Lung (tissue), 12 donors: Measurements from ENCODE around the gene LSS. TPM values are rescaled to one million over a fixed set of nuclear protein-coding genes. Genes with fewer than 3 reads are reported as not detected.
A peak's percentile ranks its signal among the peaks of the same experiment; 100 is the strongest.

Experiments
- ATAC-seq: fragments of 200-7000 bp; cut with Tn5 transposase; one replicate; pipeline ENCODE4 v1.9.1; 2020; ENCODE audit warnings: moderate number of reproducible peaks; ENCODE audit not compliant: insufficient read depth, low FRiP score
- DNase-seq, 3 donors: peaks; one replicate each; pipeline ENCODE4 v3.0.0-alpha.2; 2013 to 2017
- H3K27ac ChIP-seq, 2 donors: one replicate each; pipeline ENCODE4 v1.5.1; 2013; ENCODE audit warnings: mild to moderate bottlenecking in 2 of 2, moderate library complexity in 2 of 2, control low read depth in 1 of 2, inconsistent platforms in 1 of 2, low read depth in 1 of 2, low read length in 1 of 2
- H3K27me3 ChIP-seq, 3 donors: one replicate each; pipeline ENCODE4 v1.5.1; 2013; ENCODE audit warnings: low read length in 2 of 3; ENCODE audit not compliant: control insufficient read depth in 3 of 3, insufficient read depth in 3 of 3
- H3K36me3 ChIP-seq, 4 donors: one replicate each; pipeline ENCODE4 v1.5.1; 2013; ENCODE audit warnings: low read length in 4 of 4, mild to moderate bottlenecking in 1 of 4, moderate library complexity in 1 of 4; ENCODE audit not compliant: control insufficient read depth in 4 of 4, insufficient read depth in 4 of 4
- H3K4me1 ChIP-seq, 5 donors: one replicate each; pipeline ENCODE4 v1.5.1; 2013; ENCODE audit warnings: low read length in 5 of 5, mild to moderate bottlenecking in 2 of 5, moderate library complexity in 1 of 5; ENCODE audit not compliant: control insufficient read depth in 5 of 5, insufficient read depth in 5 of 5
- H3K4me3 ChIP-seq: one replicate; pipeline ENCODE4 v1.5.1; 2013; ENCODE audit warnings: mild to moderate bottlenecking, control low read depth, moderate library complexity
- H3K9ac ChIP-seq, 2 donors: one replicate each; pipeline ENCODE4 v1.5.1; 2013; ENCODE audit warnings: low read length in 2 of 2, control low read depth in 1 of 2; ENCODE audit not compliant: insufficient read depth in 1 of 2
- H3K9me3 ChIP-seq, 4 donors: one replicate each; pipeline ENCODE4 v1.5.1; 2013; ENCODE audit warnings: low read length in 3 of 4, mild to moderate bottlenecking in 1 of 4, moderate library complexity in 1 of 4; ENCODE audit not compliant: control insufficient read depth in 4 of 4, insufficient read depth in 3 of 4
- WGBS, 2 donors: extraction: QIAGEN DNeasy Blood & Tissue Kit; methylation state at CpG; one replicate each; pipeline ENCODE4 v1.1.7; 2013; 5-methylcytosine and 5-hydroxymethylcytosine counted together
- polyA plus RNA-seq, 2 donors: library from polyadenylated mRNA; stranded (reverse); fragments of 200-250 nt; gene quantifications; one replicate each; pipeline ENCODE4 v1.2.1, GENCODE V29; 2013
- total RNA-seq, 2 donors: library from RNA; depleted of rRNA in 1 of 2; stranded (reverse); fragments of >200 nt in 1 of 2; gene quantifications; one replicate each; pipeline ENCODE4 v1.2.1, GENCODE V29; 2014 to 2021
- TF ChIP-seq, protein P1 (sequence below): IDR thresholded peaks from 2 replicates; pipeline ENCODE4 v1.5.1; 2012; ENCODE audit warnings: mild to moderate bottlenecking; ENCODE audit errors: control extremely low read depth, extremely low read depth
- donor health status: control.
- donor health status: control.
- donor health status: Bipolar disorder and iron deficiency.
- donor health status: healthy.
- donor health status: DM: yes; HTN: yes; CAD: no.

Gene LSS
- total and polyA plus RNA-seq, 4 donors: 54.6 to 152 (median 98.8) TPM

DNA sequence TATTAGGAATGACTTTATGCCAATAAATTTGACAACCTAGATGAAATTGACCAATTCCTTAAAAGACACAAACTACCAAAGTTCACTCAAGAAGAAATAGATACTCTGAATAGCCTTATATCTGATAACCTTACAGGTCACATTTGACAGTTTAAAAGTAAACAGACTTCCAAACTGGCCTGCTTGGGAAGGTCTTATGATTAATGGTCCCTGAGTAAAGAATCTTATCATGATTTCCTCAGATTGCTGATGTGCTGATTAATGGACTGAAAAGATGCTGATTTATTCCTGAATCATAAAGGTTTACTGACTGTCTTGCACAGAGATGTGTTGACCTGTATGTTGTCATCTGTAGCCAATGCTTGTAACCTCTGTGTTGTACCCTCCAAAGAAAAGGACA lies 63.5 kb downstream of the LSS start:
- peaks cover 0 to 8% (median 1%) of the 10 kb centered on the region in 4 donors for H3K36me3 ChIP-seq
- H3K27ac ChIP-seq: no peak overlapping the region
- no peak overlapping the region for H3K9ac ChIP-seq
- DNase-seq: no peak
- H3K9me3 ChIP-seq: peaks cover 0 to under 1% (median 0%) of the 10 kb centered on the region in 4 donors
- H3K4me1 ChIP-seq: no peaks in the 10 kb centered on the region
- H3K27me3 ChIP-seq: peaks cover 0 to 20% (median 0%) of the 10 kb centered on the region in 3 donors
- no peak for ATAC-seq
- no peak overlapping the region for H3K4me3 ChIP-seq
- TF ChIP-seq, protein P1, sequence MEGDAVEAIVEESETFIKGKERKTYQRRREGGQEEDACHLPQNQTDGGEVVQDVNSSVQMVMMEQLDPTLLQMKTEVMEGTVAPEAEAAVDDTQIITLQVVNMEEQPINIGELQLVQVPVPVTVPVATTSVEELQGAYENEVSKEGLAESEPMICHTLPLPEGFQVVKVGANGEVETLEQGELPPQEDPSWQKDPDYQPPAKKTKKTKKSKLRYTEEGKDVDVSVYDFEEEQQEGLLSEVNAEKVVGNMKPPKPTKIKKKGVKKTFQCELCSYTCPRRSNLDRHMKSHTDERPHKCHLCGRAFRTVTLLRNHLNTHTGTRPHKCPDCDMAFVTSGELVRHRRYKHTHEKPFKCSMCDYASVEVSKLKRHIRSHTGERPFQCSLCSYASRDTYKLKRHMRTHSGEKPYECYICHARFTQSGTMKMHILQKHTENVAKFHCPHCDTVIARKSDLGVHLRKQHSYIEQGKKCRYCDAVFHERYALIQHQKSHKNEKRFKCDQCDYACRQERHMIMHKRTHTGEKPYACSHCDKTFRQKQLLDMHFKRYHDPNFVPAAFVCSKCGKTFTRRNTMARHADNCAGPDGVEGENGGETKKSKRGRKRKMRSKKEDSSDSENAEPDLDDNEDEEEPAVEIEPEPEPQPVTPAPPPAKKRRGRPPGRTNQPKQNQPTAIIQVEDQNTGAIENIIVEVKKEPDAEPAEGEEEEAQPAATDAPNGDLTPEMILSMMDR: no peak

DNA sequence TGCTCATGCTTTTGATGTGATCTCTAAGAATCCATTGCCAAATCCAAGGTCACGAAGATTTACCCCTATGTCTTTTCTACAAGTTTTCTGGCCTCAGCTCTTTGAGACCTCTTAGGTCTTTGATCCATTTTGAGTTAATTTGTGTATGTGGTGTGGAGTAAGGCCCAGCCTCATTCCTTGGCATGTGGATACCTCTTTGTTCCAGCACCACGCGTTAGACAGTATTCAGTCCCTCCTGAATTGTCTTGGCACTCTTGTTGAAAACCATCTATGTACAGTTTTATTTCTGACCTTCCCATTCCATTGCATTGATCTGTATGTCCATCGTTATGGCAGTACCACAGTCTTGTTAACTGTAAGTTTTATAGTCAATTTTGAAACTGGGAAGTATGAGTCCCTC lies 65.2 kb downstream of the LSS start:
- peaks cover 0 to 20% (median 0%) of the 10 kb centered on the region in 3 donors for H3K27me3 ChIP-seq
- peaks cover 0 to 1% (median 0%) of the 10 kb centered on the region in 4 donors for H3K9me3 ChIP-seq
- H3K9ac ChIP-seq: no peak overlapping the region
- H3K4me3 ChIP-seq: no peak overlapping the region
- H3K27ac ChIP-seq: no peak overlapping the region
- WGBS, 2 donors: 79 to 91% methylated on average over 4 of the region's 4 CpGs
- ATAC-seq (no peak), DNase-seq (no peak)
- H3K4me1 ChIP-seq: no peaks in the 10 kb centered on the region
- peaks cover 0 to 8% (median 1%) of the 10 kb centered on the region in 4 donors for H3K36me3 ChIP-seq
- TF ChIP-seq, protein P1: no peak

DNA sequence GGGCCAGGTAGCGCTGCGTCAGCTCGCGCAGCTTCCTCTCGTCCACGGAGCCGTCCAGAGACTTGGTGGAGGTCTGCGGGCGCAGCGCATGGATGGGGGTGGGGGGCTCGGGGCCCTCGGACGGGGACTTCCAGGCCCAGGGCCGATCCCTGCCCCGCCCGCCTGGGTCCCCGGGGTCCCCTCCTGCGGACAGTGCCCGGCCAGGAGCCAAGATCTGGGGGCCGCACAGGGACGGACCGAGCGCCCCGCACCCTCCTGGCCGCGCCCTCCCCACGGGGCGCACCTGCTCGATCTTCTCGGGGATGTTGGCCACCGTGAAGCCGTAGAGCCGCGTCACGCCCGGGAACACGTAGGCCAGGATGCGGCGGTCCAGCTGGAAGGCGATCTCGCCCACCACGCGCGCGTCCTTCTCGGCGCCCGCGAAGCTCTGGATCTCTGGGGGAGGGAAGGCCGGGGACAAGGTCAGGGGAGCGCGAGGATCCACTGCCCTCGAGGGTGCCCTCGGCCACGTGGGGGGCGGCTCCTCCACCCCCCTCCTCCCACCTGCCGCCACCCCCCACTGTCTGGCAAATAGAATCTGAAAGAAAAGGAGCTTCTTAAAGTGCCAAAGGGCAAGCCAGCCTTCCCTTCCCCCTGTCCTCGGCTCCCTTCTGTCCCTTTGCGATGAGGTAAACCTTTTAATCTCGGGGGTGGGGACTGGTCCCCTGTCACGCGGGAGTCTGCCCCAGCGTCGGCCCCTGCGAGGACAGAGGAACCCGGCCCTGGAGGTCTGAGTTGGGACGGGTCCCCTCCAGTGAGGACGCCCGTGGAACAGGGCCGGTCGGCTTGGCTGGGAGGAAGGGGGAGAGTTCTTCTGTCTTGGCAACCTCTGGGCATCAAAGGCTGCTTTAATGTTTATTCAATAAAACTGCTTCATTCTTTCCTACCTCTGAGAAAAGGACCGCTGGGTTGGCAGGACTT lies 66.7 kb downstream of the LSS start:
- peak in 1 of 3 donors; percentile 6 for DNase-seq
- 77 to 90% methylated on average over 70 to 72 of the region's 72 CpGs for WGBS, 2 donors
- Histone ChIP-seq H3K9me3 (peaks cover 0 to 1% (median 0%) of the 10 kb centered on the region in 4 donors), H3K4me1 (no peaks in the 10 kb centered on the region), H3K9ac (no peak overlapping the region), H3K27me3 (peaks cover 0 to 20% (median 0%) of the 10 kb centered on the region in 3 donors), H3K36me3 (peaks cover 0 to 8% (median 1%) of the 10 kb centered on the region in 4 donors), H3K4me3 (no peak overlapping the region), H3K27ac (no peak overlapping the region)
- TF ChIP-seq, protein P1: no peak
- ATAC-seq: no peak
